ENCODE data around the gene GMDS.

GRCh38 chr6:1679031-1679687, 566.2 kb downstream of the GMDS start:
- TF ChIP-seq PATZ1 (CRISPR knock-in tag; IDR thresholded peaks at IDR 0.05; ENCODE audit: borderline replicate concordance) (no peak), ZFP3 (CRISPR knock-in tag; IDR thresholded peaks at IDR 0.05) (no peak), ISL1 (CRISPR knock-in tag; IDR thresholded peaks at IDR 0.05) (no peak), RARB (CRISPR knock-in tag; IDR thresholded peaks at IDR 0.05) (no peak), CREB5 (CRISPR knock-in tag; IDR thresholded peaks at IDR 0.05; ENCODE audit: low read depth) (no peak), SNAI2 (CRISPR knock-in tag; IDR thresholded peaks at IDR 0.05) (no peak)

All from SK-N-SH treated with all-trans-retinoic acid at 6 μM for 48 hours (cell line).